GM12891 (cell line): ENCODE data around the gene PCED1B.

Experiments used
- POLR2A ChIP-seq: IDR thresholded peaks from 2 replicates; pipeline ENCODE4 v1.6.1; 2011; ENCODE audit warnings: low read depth, low read length, control low read depth
- POLR2AphosphoS5 ChIP-seq: IDR thresholded peaks from 2 replicates; pipeline ENCODE4 v1.6.1; 2011; ENCODE audit warnings: low read depth, low read length, control low read depth
- SPI1 ChIP-seq: IDR thresholded peaks from 2 replicates; pipeline ENCODE4 v1.6.1; 2011; ENCODE audit warnings: low read depth, low read length, control low read depth

- TF ChIP-seq POLR2A (no peak), SPI1 (no peak), POLR2AphosphoS5 (no peak)
Measured at GRCh38 chr12:47184229-47184628, 104.8 kb downstream of the PCED1B start.
